NB4 (cell line): Measurements from ENCODE around the gene RSBN1.

ENCODE experiments used
- DNase-seq: peaks from one replicate; pipeline ENCODE4 v3.0.0; 2010; ENCODE audit warnings: low read depth
- H3K4me3 ChIP-seq: one replicate; pipeline ENCODE4 v1.5.1; 2011; ENCODE audit warnings: mild to moderate bottlenecking, low read depth, low read length, moderate library complexity
- MYC ChIP-seq: IDR thresholded peaks from 2 replicates; pipeline ENCODE4 v1.6.1; 2011; ENCODE audit warnings: low read depth, low read length
- POLR2A ChIP-seq: IDR thresholded peaks from 2 replicates; pipeline ENCODE4 v1.6.1; 2011; ENCODE audit warnings: mild to moderate bottlenecking; ENCODE audit not compliant: insufficient read length; ENCODE audit errors: extremely low read depth
- TF ChIP-seq, protein P1 (sequence below): IDR thresholded peaks from one replicate; pipeline ENCODE4 v1.5.1; 2012; ENCODE audit warnings: low read depth, low read length
- TF ChIP-seq, protein P2 (sequence below): IDR thresholded peaks from 2 replicates; pipeline ENCODE4 v1.6.1; 2011; ENCODE audit warnings: low read depth, low read length

The RSBN1 gene

DNA sequence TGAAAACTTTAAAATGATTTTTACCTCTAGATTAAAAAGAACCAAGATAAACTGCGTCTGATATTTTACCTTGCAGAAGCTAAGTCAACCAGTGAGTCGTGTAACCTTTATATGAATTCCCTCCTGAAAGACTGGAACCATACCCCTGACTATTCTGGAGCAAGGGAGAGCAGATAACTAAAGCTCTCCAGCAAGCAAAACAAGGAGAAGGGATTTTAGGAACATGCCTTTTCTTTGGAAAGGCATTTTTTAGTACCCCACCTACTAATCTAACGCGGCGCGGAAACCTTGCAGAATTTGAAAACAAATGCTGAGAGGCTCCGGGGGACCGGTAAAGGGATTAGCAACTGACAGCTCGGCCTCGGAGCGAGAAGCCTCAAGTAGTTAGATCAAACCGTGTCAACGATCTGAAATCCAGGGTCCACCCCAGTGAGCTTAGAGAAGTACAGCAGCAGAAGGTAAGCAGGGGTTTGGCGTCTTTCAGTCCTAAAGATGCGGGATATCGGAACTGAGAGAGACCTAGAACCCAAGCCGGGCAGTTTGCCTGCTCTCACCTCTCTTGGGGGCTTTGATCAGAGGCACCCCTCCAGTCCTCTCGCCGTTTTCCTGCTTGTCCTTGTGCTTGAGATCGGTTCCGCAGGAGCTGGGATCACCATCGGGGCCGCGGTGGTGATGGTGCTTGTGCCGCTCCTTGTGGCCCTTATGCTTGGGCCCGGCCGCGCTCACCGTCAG, 954 bp downstream of the RSBN1 start:
- H3K4me3 ChIP-seq, result peak overlapping the region; percentile 85
- DNase-seq, result peak; percentile 60
- TF ChIP-seq, protein P1, sequence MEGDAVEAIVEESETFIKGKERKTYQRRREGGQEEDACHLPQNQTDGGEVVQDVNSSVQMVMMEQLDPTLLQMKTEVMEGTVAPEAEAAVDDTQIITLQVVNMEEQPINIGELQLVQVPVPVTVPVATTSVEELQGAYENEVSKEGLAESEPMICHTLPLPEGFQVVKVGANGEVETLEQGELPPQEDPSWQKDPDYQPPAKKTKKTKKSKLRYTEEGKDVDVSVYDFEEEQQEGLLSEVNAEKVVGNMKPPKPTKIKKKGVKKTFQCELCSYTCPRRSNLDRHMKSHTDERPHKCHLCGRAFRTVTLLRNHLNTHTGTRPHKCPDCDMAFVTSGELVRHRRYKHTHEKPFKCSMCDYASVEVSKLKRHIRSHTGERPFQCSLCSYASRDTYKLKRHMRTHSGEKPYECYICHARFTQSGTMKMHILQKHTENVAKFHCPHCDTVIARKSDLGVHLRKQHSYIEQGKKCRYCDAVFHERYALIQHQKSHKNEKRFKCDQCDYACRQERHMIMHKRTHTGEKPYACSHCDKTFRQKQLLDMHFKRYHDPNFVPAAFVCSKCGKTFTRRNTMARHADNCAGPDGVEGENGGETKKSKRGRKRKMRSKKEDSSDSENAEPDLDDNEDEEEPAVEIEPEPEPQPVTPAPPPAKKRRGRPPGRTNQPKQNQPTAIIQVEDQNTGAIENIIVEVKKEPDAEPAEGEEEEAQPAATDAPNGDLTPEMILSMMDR, result no peak
- no peak for TF ChIP-seq POLR2A
- TF ChIP-seq, protein P2, sequence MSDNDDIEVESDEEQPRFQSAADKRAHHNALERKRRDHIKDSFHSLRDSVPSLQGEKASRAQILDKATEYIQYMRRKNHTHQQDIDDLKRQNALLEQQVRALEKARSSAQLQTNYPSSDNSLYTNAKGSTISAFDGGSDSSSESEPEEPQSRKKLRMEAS, result no peak
- TF ChIP-seq MYC, result no peak

DNA sequence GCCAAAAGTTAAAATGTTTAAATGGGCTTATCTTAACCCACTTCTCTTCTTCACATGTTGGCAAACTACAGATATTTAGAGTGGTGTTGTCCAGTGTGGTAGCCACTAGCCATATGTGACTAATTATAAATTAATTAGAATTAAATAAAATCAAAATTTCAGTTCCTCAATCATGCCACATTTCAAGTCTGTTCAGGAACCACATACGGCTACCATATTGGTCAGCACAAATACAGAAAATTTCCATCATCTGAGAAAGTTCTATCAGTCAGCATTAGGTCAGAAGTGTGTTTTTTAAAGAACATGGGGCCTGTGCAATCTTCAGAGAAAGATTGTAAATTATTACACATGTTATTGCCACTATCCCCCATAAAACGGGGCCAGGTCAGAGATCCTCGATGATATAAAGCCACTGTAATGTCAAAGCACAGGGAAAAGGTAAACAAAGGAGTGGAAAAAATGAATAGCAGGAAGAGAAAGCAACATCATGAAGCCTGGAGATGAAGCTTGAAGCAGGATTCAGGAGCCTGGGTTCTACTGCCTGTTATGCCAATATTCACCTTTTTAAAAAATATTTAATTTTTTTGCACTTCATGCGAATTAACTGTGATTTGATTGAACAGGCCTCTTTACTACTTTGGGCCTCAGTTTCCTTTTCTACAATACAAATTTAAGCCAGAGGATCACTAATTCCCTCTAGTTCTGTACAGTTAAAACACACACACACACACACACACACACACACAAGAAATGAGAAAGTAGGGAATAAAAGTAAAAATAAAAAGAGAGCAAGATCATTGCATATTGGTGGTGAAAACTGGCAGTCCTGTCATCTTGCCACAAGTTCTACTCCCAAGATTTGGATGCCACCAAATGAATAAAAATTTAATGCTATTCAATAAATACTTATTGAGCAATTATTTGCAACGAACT, 2.3 kb downstream of the RSBN1 start:
- TF ChIP-seq, protein P2, result no peak
- TF ChIP-seq, protein P1, result no peak
- H3K4me3 ChIP-seq, result peak overlapping the region; percentile 85
- peak; percentile 8 for DNase-seq

DNA sequence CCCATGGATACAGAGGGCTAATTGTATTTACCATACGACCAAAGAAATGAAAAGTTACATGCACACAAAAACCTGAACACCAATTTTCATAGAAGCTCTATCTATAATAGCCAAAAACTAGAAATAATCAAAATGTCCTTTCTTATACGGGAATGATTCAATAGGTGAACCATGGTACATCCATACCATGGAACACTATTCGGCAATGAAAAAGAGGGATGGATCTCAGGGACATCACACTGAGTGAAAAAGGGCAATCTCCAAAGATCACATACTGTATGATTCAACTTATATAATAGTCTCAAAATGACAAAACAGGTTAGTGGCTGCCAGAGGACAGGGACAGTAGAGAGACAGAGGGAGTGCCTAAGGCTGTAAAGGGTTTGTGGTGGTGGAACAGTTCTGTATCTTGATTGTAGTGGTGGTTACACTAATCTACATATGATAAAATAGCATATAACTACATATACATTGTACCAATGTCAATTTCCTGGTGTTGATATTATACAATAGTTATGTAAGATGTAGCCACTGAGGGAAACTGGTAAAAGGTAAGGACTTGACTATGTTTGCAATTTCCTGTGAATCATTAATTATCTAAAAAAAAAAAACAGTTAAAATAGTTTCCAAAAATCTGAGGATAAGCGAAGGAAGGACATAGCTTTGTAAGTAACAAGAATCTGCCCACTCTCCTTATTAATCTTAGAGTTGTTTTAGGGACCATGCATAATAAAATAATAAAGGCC, 3.7 kb downstream of the RSBN1 start:
- TF ChIP-seq MYC (no peak), POLR2A (no peak)
- TF ChIP-seq, protein P2, result no peak
- TF ChIP-seq, protein P1, result no peak
- peak overlapping the region; percentile 85 for H3K4me3 ChIP-seq
- peak; percentile 30 for DNase-seq

DNA sequence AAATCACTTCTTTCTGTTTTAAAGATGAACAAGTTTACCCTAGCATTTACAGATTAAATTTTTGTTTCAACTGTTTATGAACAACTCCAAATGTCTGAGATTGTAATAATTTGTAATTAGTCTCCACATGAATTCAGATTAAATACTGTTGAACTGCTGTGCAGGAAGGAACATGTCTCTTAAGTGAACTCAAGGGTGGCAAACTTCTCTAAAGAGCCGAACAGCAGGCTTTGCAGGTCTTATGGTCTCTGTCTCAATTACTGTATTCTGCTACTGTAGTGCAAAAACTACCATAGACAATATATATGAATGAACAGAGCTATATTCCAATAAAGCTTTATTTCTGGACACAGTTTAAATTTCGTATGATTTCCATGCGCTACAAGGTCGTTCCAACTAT, 6.6 kb downstream of the RSBN1 start:
- no peak for DNase-seq
- H3K4me3 ChIP-seq, result no peak overlapping the region
- TF ChIP-seq POLR2A, result no peak
- TF ChIP-seq, protein P1, result no peak
- TF ChIP-seq MYC, result no peak
- TF ChIP-seq, protein P2, result no peak

DNA sequence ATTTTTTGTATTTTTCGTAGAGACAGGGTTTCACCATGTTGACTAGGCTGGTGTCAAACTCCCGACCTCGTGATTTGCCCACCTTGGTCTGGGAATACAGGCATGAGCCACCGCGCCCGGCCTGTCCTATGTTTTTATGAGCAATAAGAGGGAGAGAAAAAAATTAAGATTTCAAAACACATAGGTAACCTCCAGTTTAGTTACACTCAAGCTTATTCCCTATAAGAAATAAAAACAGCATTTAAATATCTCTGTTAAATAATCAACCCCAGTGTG, 7.1 kb downstream of the RSBN1 start:
- TF ChIP-seq, protein P2, result no peak
- TF ChIP-seq, protein P1, result no peak
- TF ChIP-seq MYC (no peak), POLR2A (no peak)
- H3K4me3 ChIP-seq, result no peak overlapping the region
- no peak for DNase-seq
